Stimulated activated effector memory CD8-positive, alpha-beta T cell treated with anti-CD3 and anti-CD28 coated beads, Interleukin-12 subunit alpha, Interleukin-12 subunit beta, amount 100 ng/mL, for 72 hours (primary cell): Measurements from ENCODE around the gene STK31.
"Not testable (repeated sequence)": the region's sequence is repeated elsewhere in the genome, so short reads cannot be mapped to it uniquely, and the experiment has no call there.

Source experiments
- ATAC-seq: fragments of 150-1000 bp; cut with Tn5 transposase; 2 replicates; pipeline ENCODE4 v1.10.0; 2021
- DNase-seq, 2 donors: peaks; one replicate each; pipeline ENCODE4 v3.0.0; 2021 to 2022; ENCODE audit warnings: low spot score in 2 of 2
- H3K27ac Mint-ChIP-seq: one replicate; pipeline ENCODE4 v1.8.0; 2022; ENCODE audit warnings: mild to moderate bottlenecking, mixed read lengths
- H3K36me3 Mint-ChIP-seq: one replicate; pipeline ENCODE4 v1.8.0; 2022; ENCODE audit warnings: mild to moderate bottlenecking, mixed read lengths
- H3K4me1 Mint-ChIP-seq: one replicate; pipeline ENCODE4 v1.8.0; 2022; ENCODE audit warnings: mixed read lengths
- H3K4me3 Mint-ChIP-seq: one replicate; pipeline ENCODE4 v1.8.0; 2022; ENCODE audit warnings: mild to moderate bottlenecking, mixed read lengths
- H3K9me3 Mint-ChIP-seq: one replicate; pipeline ENCODE4 v1.8.0; 2022; ENCODE audit warnings: mixed read lengths

Gene STK31

DNA sequence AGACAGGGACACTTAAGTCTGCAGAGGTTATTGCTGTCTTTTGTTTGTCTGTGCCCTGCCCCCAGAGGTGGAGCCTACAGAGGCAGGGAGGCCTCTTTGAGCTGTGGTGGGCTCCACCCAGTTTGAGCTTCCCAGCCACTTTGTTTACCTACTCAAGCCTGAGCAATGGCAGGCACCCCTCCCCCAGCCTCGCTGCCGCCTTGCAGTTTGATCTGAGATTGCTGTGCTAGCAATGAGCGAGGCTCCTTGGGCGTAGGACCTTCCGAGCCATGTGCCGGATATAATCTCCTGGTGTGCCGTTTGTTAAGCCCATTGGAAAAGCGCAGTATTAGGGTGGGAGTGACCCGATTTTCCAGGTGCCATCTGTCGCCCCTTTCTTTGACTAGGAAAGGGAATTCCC lies 118.1 kb downstream of the STK31 start:
- not testable (repeated sequence) for H3K4me1 Mint-ChIP-seq, ATAC-seq, DNase-seq, H3K36me3 Mint-ChIP-seq, H3K4me3 Mint-ChIP-seq
- Mint-ChIP-seq H3K27ac (peak overlapping the region; percentile 44), H3K9me3 (peaks cover 14% of the 10 kb centered on the region)

DNA sequence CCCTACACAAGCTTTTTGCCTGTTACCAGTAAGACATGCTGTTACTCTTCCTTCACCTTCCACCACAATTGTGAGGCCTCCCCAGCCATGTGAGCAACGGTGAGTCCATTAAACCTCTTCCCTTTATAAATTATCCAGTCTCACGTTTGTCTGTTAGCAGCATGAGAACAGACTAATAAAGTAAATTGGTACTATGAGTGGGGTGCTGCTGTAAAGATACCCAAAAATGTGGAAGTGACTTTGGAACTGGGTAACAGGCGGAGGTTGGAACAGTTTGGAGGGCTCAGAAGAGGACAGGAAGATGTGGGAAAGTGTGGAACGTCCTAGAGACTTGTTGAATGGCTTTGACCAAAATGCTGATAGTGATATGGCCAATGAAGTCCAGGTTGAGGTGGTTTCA lies 122.7 kb downstream of the STK31 start:
- H3K4me3 Mint-ChIP-seq, H3K4me1 Mint-ChIP-seq, H3K36me3 Mint-ChIP-seq, ATAC-seq, H3K27ac Mint-ChIP-seq, DNase-seq: not testable (repeated sequence)
- H3K9me3 Mint-ChIP-seq: peaks cover 20% of the 10 kb centered on the region

DNA sequence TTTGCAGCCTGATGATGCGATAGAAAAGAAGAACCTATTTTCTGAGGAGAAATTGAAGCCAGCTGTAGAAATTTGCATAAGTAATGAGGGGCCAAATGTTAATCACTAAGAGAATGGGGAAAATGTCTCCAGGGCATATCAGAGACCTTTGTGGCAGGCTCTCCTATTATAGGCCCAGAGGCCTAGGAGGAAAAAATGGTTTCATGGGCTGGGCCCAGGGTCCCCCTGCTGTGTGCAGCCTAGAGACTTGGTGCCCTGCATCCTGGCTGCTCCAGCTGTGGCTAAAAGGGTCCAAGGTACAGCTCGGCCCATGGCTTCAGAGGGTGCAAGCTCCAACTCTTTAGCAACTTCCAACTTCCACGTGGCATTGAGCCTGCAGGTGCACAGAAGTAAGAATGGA lies 123.4 kb downstream of the STK31 start:
- Mint-ChIP-seq H3K36me3 (no peaks in the 10 kb centered on the region), H3K27ac (no peak overlapping the region), H3K4me3 (no peak overlapping the region), H3K9me3 (peaks cover 21% of the 10 kb centered on the region), H3K4me1 (no peaks in the 10 kb centered on the region)
- ATAC-seq: no peak
- no peak for DNase-seq

DNA sequence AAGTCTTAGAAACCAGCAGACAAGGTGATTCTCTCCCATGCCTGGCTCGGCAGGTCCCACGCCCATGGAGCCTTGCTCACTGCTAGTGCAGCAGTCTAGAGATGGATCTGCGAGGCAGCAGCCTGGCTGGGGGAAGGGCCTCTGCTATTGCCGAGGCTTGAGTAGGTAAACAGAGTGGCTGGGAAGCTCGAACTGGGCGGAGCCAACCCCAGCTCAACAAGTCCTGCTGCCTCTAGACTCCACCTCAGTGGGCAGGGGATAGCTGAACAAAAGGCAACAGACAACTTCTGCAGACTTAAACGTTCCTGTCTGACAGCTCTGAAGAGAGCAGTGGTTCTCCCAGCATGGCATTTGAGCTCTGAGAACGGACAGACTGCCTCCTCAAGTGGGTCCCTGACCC lies 134.8 kb downstream of the STK31 start:
- not testable (repeated sequence) for H3K4me3 Mint-ChIP-seq, H3K36me3 Mint-ChIP-seq, H3K27ac Mint-ChIP-seq, H3K4me1 Mint-ChIP-seq, DNase-seq, ATAC-seq
- H3K9me3 Mint-ChIP-seq: peaks cover 14% of the 10 kb centered on the region

DNA sequence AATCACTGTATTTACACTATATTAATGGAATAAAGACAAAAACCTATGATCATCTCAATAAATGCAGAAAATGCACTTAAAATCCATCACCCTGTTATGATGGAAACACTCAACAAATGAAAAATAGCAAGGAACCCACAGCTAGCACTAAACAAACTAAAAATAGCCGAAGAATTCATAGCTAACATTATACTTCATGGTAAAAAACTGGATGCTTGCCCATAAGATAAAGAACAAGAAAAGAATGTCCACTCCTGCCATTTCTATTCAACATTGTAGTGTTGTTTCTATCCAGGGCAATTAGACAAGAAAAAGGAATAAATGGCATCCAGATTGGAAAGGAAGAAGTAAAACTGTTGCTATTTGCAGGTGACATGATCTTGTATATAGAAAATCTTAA lies 142.1 kb downstream of the STK31 start:
- peaks cover 15% of the 10 kb centered on the region for H3K9me3 Mint-ChIP-seq
- no peak overlapping the region for H3K27ac Mint-ChIP-seq
- no peak overlapping the region for H3K4me3 Mint-ChIP-seq
- H3K36me3 Mint-ChIP-seq: no peaks in the 10 kb centered on the region
- no peak for ATAC-seq
- no peak for DNase-seq
- H3K4me1 Mint-ChIP-seq: no peaks in the 10 kb centered on the region

DNA sequence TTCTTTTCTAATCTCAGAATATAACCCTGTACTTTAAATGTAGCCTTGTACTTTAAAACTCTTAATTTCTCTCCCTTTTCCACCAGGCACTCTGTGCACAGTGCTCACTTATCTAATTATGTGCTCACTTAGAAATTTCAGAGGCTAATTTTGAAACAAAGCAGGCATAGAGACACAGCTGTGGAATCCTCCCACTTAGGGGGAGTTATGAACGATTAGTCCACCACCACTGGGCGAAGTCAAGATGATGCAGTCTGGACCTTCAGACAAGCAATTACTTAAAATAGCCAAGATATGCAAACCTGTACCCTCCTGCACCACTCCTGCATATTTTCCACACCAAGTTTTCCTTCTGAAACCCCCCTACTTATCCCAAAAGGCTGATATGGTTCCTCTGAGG lies 143.0 kb downstream of the STK31 start:
- DNase-seq (no peak), ATAC-seq (no peak)
- no peaks in the 10 kb centered on the region for H3K36me3 Mint-ChIP-seq
- no peak overlapping the region for H3K27ac Mint-ChIP-seq
- peaks cover 11% of the 10 kb centered on the region for H3K9me3 Mint-ChIP-seq
- no peak overlapping the region for H3K4me3 Mint-ChIP-seq
- H3K4me1 Mint-ChIP-seq: no peaks in the 10 kb centered on the region

DNA sequence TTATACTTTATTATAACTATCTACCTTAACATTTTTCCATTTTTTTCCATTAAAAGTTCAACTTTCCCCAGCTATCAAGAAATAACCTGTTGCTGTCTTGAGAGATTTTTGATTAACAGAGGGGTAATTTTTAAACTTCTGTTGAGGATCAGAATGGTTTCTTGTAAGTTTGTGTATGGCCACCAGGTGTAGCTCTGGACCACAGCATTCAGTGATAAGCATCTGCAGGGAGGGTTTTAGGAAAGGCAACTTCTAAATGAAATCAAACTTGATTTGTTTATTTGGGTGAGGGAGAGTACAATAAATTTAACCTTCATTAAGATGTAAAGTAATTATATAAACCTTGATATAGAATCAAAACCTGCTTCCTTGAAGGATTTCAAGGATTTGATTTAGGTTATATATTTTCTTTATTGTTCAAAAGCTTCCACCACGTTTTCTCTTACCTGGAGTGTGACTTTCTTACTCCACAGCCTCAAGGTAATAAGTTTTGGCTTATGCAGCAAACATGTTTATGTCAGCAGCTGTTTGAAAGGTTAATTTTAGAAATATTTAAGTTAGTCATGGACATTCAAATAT lies 153.3 kb downstream of the STK31 start:
- Mint-ChIP-seq H3K4me3 (no peak overlapping the region), H3K27ac (no peak overlapping the region)
- ATAC-seq: no peak

DNA sequence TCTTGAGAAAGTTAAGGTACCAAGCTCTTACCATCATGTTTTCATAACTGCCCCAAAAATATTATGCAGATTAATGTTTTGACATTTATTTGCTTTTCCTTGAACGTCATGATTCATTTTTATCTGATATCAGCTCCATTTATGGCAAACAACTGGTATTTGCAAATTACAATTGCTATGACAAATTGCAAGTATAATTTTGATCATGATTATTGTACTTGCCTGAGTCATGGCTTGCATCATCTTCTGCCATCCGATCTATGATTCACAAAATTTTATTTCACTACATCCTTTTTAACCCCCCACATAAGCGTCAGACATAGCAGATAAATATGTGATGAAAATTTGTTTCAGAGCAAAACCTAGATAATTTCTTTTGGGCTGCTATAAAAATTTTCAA lies 155.0 kb downstream of the STK31 start:
- no peak for DNase-seq

More for the DNA sequence above, 153.3 kb downstream of the STK31 start:
- H3K9me3 Mint-ChIP-seq: no peaks in the 10 kb centered on the region
- no peaks in the 10 kb centered on the region for H3K4me1 Mint-ChIP-seq
- no peak for DNase-seq
- H3K36me3 Mint-ChIP-seq: no peaks in the 10 kb centered on the region

DNA sequence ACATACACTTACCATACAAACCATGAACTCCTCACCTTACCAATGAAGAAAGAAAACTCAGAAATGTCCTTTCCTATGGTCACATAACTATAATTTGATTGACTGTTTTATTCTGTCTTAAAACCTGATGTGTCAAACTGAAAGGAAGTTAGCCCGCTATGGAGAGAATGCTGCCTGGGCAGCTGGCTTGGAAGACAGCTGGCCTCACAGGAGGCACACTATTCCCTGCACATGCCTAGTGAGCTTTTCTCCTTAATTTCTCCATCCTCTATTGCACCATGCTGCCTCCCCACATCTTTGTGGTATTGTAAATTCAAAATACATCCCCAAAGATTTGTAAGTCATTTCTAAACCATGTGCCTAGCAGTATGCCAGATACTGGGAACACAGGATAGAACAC lies 163.3 kb downstream of the STK31 start:
- DNase-seq (no peak), ATAC-seq (no peak)
- Mint-ChIP-seq H3K9me3 (no peaks in the 10 kb centered on the region), H3K4me3 (no peak overlapping the region), H3K4me1 (no peaks in the 10 kb centered on the region), H3K36me3 (no peaks in the 10 kb centered on the region), H3K27ac (no peak overlapping the region)

More for the DNA sequence above, 155.0 kb downstream of the STK31 start:
- Mint-ChIP-seq H3K9me3 (no peaks in the 10 kb centered on the region), H3K36me3 (no peaks in the 10 kb centered on the region), H3K4me3 (no peak overlapping the region), H3K4me1 (no peaks in the 10 kb centered on the region), H3K27ac (no peak overlapping the region)
- ATAC-seq: no peak

DNA sequence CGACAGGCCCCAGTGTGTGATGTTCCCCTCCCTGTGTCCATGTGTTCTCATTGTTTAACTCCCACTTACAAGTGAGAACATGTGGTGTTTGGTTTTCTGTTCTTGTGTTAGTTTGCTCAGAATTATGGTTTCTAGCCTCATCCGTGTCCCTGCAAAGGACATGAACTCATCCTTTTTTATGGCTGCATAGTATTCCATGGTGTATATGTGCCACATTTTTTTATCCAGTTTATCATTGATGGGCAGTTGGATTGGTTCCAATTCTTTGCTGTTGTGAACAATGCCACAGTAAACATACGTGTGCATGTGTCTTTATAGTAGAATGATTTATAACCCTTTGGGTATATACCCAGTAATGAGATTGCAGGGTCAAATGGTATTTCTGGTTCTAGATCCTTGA lies 166.5 kb downstream of the STK31 start:
- H3K9me3 Mint-ChIP-seq, ATAC-seq, H3K4me1 Mint-ChIP-seq, H3K36me3 Mint-ChIP-seq, H3K27ac Mint-ChIP-seq, DNase-seq, H3K4me3 Mint-ChIP-seq: not testable (repeated sequence)
